ENCODE measurements around the gene DCDC2C.

DNA sequence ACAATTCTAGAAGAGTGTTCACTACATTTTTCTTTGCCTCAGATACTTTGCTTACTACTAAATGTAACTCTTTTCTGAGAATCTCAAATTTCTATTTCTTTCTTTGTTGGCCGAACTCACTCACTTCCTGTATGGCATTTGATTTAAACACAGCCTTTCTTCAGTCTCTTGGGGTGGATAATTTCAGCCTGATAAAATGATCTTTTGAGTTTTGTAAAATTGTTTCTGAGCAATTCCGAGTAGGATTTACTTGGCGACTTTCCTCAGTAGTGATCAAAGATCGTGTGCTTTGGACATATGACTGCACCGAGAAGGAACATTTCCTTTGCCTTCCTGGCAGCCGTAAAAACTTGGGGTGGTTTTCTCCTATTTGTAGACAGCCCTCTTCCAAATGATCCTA, 127.4 kb downstream of the DCDC2C start:
- TF ChIP-seq, protein P1, sequence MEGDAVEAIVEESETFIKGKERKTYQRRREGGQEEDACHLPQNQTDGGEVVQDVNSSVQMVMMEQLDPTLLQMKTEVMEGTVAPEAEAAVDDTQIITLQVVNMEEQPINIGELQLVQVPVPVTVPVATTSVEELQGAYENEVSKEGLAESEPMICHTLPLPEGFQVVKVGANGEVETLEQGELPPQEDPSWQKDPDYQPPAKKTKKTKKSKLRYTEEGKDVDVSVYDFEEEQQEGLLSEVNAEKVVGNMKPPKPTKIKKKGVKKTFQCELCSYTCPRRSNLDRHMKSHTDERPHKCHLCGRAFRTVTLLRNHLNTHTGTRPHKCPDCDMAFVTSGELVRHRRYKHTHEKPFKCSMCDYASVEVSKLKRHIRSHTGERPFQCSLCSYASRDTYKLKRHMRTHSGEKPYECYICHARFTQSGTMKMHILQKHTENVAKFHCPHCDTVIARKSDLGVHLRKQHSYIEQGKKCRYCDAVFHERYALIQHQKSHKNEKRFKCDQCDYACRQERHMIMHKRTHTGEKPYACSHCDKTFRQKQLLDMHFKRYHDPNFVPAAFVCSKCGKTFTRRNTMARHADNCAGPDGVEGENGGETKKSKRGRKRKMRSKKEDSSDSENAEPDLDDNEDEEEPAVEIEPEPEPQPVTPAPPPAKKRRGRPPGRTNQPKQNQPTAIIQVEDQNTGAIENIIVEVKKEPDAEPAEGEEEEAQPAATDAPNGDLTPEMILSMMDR (IDR thresholded peaks at IDR 0.05; ENCODE audit: poor library complexity), result no peak
- TF ChIP-seq EZH2 (IDR thresholded peaks at IDR 0.05; ENCODE audit: borderline replicate concordance) (no peak), EZH2phosphoT487 (IDR thresholded peaks at IDR 0.05; ENCODE audit: low read depth, severe bottlenecking, unreplicated experiment) (no peak)
